ENCODE results near the gene GMDS.

- TF ChIP-seq, protein P1, sequence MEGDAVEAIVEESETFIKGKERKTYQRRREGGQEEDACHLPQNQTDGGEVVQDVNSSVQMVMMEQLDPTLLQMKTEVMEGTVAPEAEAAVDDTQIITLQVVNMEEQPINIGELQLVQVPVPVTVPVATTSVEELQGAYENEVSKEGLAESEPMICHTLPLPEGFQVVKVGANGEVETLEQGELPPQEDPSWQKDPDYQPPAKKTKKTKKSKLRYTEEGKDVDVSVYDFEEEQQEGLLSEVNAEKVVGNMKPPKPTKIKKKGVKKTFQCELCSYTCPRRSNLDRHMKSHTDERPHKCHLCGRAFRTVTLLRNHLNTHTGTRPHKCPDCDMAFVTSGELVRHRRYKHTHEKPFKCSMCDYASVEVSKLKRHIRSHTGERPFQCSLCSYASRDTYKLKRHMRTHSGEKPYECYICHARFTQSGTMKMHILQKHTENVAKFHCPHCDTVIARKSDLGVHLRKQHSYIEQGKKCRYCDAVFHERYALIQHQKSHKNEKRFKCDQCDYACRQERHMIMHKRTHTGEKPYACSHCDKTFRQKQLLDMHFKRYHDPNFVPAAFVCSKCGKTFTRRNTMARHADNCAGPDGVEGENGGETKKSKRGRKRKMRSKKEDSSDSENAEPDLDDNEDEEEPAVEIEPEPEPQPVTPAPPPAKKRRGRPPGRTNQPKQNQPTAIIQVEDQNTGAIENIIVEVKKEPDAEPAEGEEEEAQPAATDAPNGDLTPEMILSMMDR (conservative IDR thresholded peaks at IDR 0.05; ENCODE audit: low read length): no peak
- no peak for TF ChIP-seq EZH2phosphoT487 (IDR thresholded peaks at IDR 0.05; ENCODE audit: borderline replicate concordance)
These were observed 464.1 kb downstream of the GMDS start for GRCh38 chr6:1781152-1781816.

All from Loucy (cell line).